VCaP (cell line): ENCODE results near the gene PLEKHA5.
A peak's percentile ranks its signal among the peaks of the same experiment; 100 is the strongest.

Experiments
- H3K27ac ChIP-seq: fragments of 450-650 bp; 2 replicates; pipeline ENCODE4 v1.5.1; 2017
- TF ChIP-seq, protein P1 (sequence below): fragments of 450-650 bp; conservative IDR thresholded peaks from 2 replicates; pipeline ENCODE4 v1.5.1; 2017; ENCODE audit warnings: mild to moderate bottlenecking, moderate library complexity

The PLEKHA5 gene

DNA sequence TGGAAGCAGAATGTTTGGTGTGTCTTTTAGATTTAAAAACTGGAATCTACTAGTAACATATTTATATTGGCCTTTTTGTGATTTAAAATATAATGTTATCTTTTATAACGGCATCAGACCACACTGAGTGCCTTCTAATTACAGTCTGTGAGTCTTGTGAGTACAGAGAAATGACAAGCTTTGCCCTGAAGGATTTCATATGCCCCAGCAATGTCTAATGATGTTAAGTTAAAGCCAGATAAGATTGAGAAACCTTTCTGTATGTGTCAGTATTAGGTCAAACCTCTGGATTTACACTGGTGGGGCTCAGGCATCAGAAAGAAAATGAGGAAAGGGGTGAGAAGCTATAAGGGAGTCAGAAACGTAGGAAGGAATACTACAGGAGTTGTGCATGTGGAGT lies 25.2 kb downstream of the PLEKHA5 start:
- TF ChIP-seq, protein P1, sequence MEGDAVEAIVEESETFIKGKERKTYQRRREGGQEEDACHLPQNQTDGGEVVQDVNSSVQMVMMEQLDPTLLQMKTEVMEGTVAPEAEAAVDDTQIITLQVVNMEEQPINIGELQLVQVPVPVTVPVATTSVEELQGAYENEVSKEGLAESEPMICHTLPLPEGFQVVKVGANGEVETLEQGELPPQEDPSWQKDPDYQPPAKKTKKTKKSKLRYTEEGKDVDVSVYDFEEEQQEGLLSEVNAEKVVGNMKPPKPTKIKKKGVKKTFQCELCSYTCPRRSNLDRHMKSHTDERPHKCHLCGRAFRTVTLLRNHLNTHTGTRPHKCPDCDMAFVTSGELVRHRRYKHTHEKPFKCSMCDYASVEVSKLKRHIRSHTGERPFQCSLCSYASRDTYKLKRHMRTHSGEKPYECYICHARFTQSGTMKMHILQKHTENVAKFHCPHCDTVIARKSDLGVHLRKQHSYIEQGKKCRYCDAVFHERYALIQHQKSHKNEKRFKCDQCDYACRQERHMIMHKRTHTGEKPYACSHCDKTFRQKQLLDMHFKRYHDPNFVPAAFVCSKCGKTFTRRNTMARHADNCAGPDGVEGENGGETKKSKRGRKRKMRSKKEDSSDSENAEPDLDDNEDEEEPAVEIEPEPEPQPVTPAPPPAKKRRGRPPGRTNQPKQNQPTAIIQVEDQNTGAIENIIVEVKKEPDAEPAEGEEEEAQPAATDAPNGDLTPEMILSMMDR = no peak
- no peak overlapping the region for H3K27ac ChIP-seq

GRCh38 chr12:19155981-19156734 lies 26.6 kb downstream of the PLEKHA5 start:
- no peak overlapping the region for H3K27ac ChIP-seq
- TF ChIP-seq, protein P1 = no peak

DNA sequence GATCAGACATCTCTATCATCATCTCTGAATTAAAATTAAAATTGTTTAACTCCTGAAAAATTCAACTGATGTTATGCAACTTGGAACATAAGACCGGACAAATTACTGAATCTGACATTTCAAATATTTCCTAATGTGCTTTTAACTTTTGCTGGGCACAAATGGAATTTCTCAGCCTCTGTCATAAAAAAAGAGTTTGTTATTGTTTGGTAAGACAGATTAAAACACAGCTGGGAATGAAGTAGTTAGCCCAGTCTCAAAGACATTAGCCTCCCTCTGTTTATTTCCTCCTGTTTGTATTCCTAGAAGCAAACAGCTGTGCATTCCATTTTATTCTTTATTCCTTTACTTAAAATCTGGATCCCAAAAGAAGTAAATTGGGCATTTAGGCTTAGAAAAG lies 29.4 kb downstream of the PLEKHA5 start:
- no peak overlapping the region for H3K27ac ChIP-seq
- TF ChIP-seq, protein P1 = no peak

- no peak overlapping the region for H3K27ac ChIP-seq
- TF ChIP-seq, protein P1 = no peak
Measured at GRCh38 chr12:19161216-19161615, 31.7 kb downstream of the PLEKHA5 start.

GRCh38 chr12:19165451-19165850 lies 35.9 kb downstream of the PLEKHA5 start:
- TF ChIP-seq, protein P1 = no peak
- peak overlapping the region; percentile 62 for H3K27ac ChIP-seq

GRCh38 chr12:19166387-19166786 lies 36.9 kb downstream of the PLEKHA5 start:
- peak overlapping the region; percentile 62 for H3K27ac ChIP-seq
- TF ChIP-seq, protein P1 = no peak

DNA sequence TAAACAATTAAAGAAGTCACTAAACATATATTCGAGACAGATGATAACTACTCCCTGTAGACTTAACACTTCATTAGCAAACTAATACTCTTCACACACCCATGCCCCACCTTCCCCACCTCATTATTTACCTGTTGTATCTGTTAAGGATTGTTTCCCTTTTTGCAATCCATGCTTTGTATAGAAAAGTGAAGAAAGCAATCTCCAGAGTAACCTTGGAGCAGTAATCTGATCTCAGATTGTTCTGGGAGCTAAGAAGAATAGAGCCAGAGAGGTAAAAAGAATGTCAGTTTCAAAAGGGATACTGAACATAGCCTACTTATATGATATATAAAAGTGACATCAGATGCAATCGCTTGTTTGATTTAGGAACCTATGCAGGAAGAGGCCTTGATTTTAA lies 37.4 kb downstream of the PLEKHA5 start:
- peak overlapping the region; percentile 62 for H3K27ac ChIP-seq
- TF ChIP-seq, protein P1 = no peak
